HEK293T (cell line): Measurements from ENCODE around the gene LRIG1.

ENCODE experiments used
- NFRKB ChIP-seq: fragments of 450-650 bp; IDR thresholded peaks from 2 replicates; pipeline ENCODE4 v1.6.1; 2016; ENCODE audit warnings: mild to moderate bottlenecking, moderate library complexity
- TARDBP ChIP-seq: fragments of 450-650 bp; IDR thresholded peaks from 2 replicates; pipeline ENCODE4 v1.6.1; 2016

- TF ChIP-seq TARDBP, result no peak
- no peak for TF ChIP-seq NFRKB
Measured at GRCh38 chr3:66348704-66349103, 152.1 kb downstream of the LRIG1 start.
